PC-9 (cell line): ENCODE data around the gene CDYL2. TPM values are rescaled to one million over a fixed set of nuclear protein-coding genes. Genes with fewer than 3 reads are reported as not detected.

ENCODE experiments used
- BruUV-seq: library from RNA; stranded (reverse); fragments of 400-500 nt; replicated peaks from 2 replicates; lab custom pipeline; 2021; lab: Mats Ljungman, UMichigan
- CTCF ChIA-PET: fragments of 300-600 bp; sonication (Branson Sonifier 250); formaldehyde crosslinking; loops from one replicate; lab custom pipeline; 2022; ENCODE audit warnings: antibody characterized with exemption; lab: Charles Lee
- POLR2A ChIA-PET: fragments of 300-600 bp; sonication (Branson Sonifier 250); formaldehyde crosslinking; loops from one replicate; lab custom pipeline; 2022; ENCODE audit warnings: antibody characterized with exemption; ENCODE audit not compliant: unreplicated experiment; lab: Charles Lee
- DNase-seq, 2 experiments: peaks; one replicate each; pipeline versions ENCODE4 v3.0.0 to v3.0.0-alpha.2; 2015 to 2022; ENCODE audit warnings: mixed read lengths in 1 of 2
- H2AFZ ChIP-seq: fragments of 200-600 bp; sonication (generic); 2 replicates; pipeline ENCODE4 v1.8.1; 2017; ENCODE audit warnings: antibody characterized with exemption
- H3F3A ChIP-seq: fragments of 200-600 bp; sonication (generic); 2 replicates; pipeline ENCODE4 v1.8.1; 2017; ENCODE audit warnings: antibody characterized with exemption, mild to moderate bottlenecking, low read depth; ENCODE audit not compliant: insufficient read depth
- H3K27ac ChIP-seq: fragments of 200-600 bp; sonication (generic); 2 replicates; pipeline ENCODE4 v1.6.1; 2016; ENCODE audit warnings: mixed run types
- H3K27me3 ChIP-seq: fragments of 200-600 bp; sonication (generic); 2 replicates; pipeline ENCODE4 v1.6.1; 2016; ENCODE audit warnings: low read depth, mixed run types; ENCODE audit not compliant: insufficient read depth
- H3K36me3 ChIP-seq: fragments of 200-600 bp; sonication (generic); 2 replicates; pipeline ENCODE4 v1.6.1; 2016; ENCODE audit warnings: low read depth, mixed run types
- H3K4me1 ChIP-seq: fragments of 200-600 bp; sonication (generic); replicated peaks from 2 replicates; pipeline ENCODE4 v1.6.1; 2016; ENCODE audit warnings: mixed run types; ENCODE audit not compliant: insufficient read depth
- H3K4me2 ChIP-seq: fragments of 200-600 bp; sonication (generic); 2 replicates; pipeline ENCODE4 v1.6.1; 2017; ENCODE audit warnings: mixed run types
- H3K4me3 ChIP-seq: fragments of 200-600 bp; sonication (generic); 2 replicates; pipeline ENCODE4 v1.6.1; 2016; ENCODE audit warnings: mixed run types
- H3K79me2 ChIP-seq: fragments of 200-600 bp; sonication (generic); 2 replicates; pipeline ENCODE4 v1.6.1; 2017; ENCODE audit warnings: low read depth, mixed run types
- H3K9me2 ChIP-seq: fragments of 200-600 bp; sonication (generic); 2 replicates; pipeline ENCODE4 v1.8.1; 2017; ENCODE audit warnings: mild to moderate bottlenecking; ENCODE audit not compliant: insufficient read depth
- H3K9me3 ChIP-seq: fragments of 200-600 bp; sonication (generic); 2 replicates; pipeline ENCODE4 v1.8.1; 2016; ENCODE audit warnings: low read depth; ENCODE audit not compliant: insufficient read depth
- H4K20me1 ChIP-seq: fragments of 200-600 bp; sonication (generic); 2 replicates; pipeline ENCODE4 v1.8.1; 2017; ENCODE audit not compliant: insufficient read depth
- EZH2 ChIP-seq: fragments of 200-600 bp; sonication (generic); IDR thresholded peaks from 2 replicates; pipeline ENCODE4 v1.8.0; 2017; ENCODE audit warnings: antibody characterized with exemption, low read depth
- intact Hi-C: fragments of 100-400 bp; cut with micrococcal nuclease; formaldehyde crosslinking; loops from one replicate; pipeline ENCODE4 v1.10.0; 2022; ENCODE audit not compliant: unreplicated experiment
- total RNA-seq: library from RNA; stranded (reverse); gene quantifications from 2 replicates; pipeline ENCODE4 v1.2.3, GENCODE V29; 2021
- TF ChIP-seq, protein P1 (sequence below): fragments of 200-600 bp; sonication (generic); conservative IDR thresholded peaks from 2 replicates; pipeline ENCODE4 v1.6.1; 2017; ENCODE audit warnings: mixed run types, antibody characterized with exemption, mild to moderate bottlenecking, moderate library complexity

The CDYL2 gene
- total RNA-seq, 1 experiment from 2014 or later = 3.3 TPM

DNA sequence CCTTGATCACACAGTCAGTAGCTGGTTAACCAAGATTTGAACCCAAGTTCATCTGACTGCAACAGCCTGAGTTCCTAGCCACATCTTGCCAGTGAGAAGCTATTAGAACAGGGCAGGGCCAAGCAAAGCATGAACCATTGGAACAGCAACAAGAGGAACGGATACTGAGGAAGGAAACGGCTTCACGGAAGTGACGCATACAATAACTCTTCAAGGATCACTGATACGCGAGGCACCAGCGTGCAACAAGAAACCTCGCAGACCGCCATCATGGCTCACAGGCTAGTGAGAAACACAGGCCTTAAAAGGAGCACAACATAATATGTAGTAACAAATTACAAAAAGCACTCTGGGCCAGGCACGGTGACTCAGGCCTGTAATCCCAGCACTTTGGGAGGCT is 114.9 kb downstream of the CDYL2 start:
- H2AFZ ChIP-seq = no peak overlapping the region
- H3K4me2 ChIP-seq = no peak overlapping the region
- no peak for DNase-seq
- POLR2A ChIA-PET = no interaction called here
- BruUV-seq = no TSS peak
- no peaks in the 10 kb centered on the region for H3K79me2 ChIP-seq
- intact Hi-C loops = no loop called here
- H3K9me2 ChIP-seq = no peaks in the 10 kb centered on the region
- H3K4me3 ChIP-seq = no peak overlapping the region
- 0 out of 2 replicates have a peak, but pooled peaks cover 14% of the 10 kb centered on the region for H3K27me3 ChIP-seq
- H3K4me1 ChIP-seq = no peaks in the 10 kb centered on the region
- no peak overlapping the region for H3K27ac ChIP-seq
- no peaks in the 10 kb centered on the region for H3K36me3 ChIP-seq
- H3K9me3 ChIP-seq = no peaks in the 10 kb centered on the region
- no peaks in the 10 kb centered on the region for H4K20me1 ChIP-seq
- TF ChIP-seq EZH2 = no peak
- TF ChIP-seq, protein P1, sequence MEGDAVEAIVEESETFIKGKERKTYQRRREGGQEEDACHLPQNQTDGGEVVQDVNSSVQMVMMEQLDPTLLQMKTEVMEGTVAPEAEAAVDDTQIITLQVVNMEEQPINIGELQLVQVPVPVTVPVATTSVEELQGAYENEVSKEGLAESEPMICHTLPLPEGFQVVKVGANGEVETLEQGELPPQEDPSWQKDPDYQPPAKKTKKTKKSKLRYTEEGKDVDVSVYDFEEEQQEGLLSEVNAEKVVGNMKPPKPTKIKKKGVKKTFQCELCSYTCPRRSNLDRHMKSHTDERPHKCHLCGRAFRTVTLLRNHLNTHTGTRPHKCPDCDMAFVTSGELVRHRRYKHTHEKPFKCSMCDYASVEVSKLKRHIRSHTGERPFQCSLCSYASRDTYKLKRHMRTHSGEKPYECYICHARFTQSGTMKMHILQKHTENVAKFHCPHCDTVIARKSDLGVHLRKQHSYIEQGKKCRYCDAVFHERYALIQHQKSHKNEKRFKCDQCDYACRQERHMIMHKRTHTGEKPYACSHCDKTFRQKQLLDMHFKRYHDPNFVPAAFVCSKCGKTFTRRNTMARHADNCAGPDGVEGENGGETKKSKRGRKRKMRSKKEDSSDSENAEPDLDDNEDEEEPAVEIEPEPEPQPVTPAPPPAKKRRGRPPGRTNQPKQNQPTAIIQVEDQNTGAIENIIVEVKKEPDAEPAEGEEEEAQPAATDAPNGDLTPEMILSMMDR = no peak
- CTCF ChIA-PET = no interaction called here
- no peaks in the 10 kb centered on the region for H3F3A ChIP-seq

DNA sequence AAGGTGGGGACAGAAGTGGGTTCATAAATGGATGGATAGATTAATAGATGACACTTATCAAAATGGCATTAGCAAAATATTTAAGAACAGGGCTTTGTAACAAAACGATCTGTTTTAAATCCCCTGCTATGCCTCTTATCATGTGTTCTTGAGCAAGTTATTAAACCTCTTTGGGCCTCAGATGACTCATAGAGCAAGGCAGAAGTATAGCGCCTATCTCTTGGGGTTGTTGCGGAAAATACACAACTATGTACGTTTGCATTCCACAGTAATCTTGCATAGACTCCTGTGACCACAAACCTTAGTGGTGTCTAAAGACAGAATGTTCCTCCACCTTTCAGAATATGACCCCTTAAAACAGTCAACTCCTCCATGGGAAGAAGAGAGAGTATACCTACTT is 116.8 kb downstream of the CDYL2 start:
- TF ChIP-seq EZH2 = no peak
- TF ChIP-seq, protein P1 = no peak
- DNase-seq = no peak
- H3K4me3 ChIP-seq = no peak overlapping the region
- ChIA-PET POLR2A (no interaction called here), CTCF (no interaction called here)
- H3K4me2 ChIP-seq = no peak overlapping the region
- H2AFZ ChIP-seq = no peak overlapping the region
- no peaks in the 10 kb centered on the region for H3K9me2 ChIP-seq
- H3K27me3 ChIP-seq = peaks cover 21% of the 10 kb centered on the region
- H4K20me1 ChIP-seq = no peaks in the 10 kb centered on the region
- no peaks in the 10 kb centered on the region for H3K36me3 ChIP-seq
- H3F3A ChIP-seq = no peaks in the 10 kb centered on the region
- H3K79me2 ChIP-seq = no peaks in the 10 kb centered on the region
- H3K27ac ChIP-seq = no peak overlapping the region
- H3K9me3 ChIP-seq = no peaks in the 10 kb centered on the region
- intact Hi-C loops = no loop called here
- H3K4me1 ChIP-seq = no peaks in the 10 kb centered on the region
- BruUV-seq = no TSS peak

DNA sequence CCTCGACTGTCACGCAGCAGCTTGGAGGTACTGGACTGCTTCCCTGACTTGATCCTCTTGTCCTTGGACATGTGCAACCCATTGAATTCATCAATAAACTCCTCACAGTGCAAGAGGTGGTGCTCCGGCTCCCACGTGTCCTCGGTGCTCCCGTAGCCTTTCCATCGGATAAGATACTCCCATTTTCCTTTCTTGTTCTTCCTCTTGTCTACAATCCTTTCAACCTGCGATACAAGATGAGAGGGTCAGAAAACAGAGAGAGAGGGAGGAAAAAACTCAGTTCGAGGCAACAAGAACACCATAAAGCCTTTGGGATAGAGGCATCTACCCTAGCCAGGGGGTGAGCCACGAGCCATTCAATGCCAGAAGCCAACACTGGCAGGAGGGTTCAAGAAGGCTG is 119.5 kb downstream of the CDYL2 start:
- peaks cover 41% of the 10 kb centered on the region for H3K27me3 ChIP-seq
- no peak for DNase-seq
- H3K36me3 ChIP-seq = no peaks in the 10 kb centered on the region
- H3K27ac ChIP-seq = no peak overlapping the region
- no peak overlapping the region for H2AFZ ChIP-seq
- H3K4me3 ChIP-seq = no peak overlapping the region
- no peaks in the 10 kb centered on the region for H3K4me1 ChIP-seq
- H3K79me2 ChIP-seq = no peaks in the 10 kb centered on the region
- ChIA-PET POLR2A (no interaction called here), CTCF (no interaction called here)
- no TSS peak for BruUV-seq
- H3F3A ChIP-seq = no peaks in the 10 kb centered on the region
- intact Hi-C loops = no loop called here
- H3K4me2 ChIP-seq = no peak overlapping the region
- H4K20me1 ChIP-seq = no peaks in the 10 kb centered on the region
- H3K9me3 ChIP-seq = no peaks in the 10 kb centered on the region
- no peaks in the 10 kb centered on the region for H3K9me2 ChIP-seq
- TF ChIP-seq EZH2 = no peak
- TF ChIP-seq, protein P1 = no peak
